ENCODE data around the gene SLC35A1. TPM values are rescaled to one million over a fixed set of nuclear protein-coding genes. Genes with fewer than 3 reads are reported as not detected.

SLC35A1 gene
- total RNA-seq, 4 donors from 2014 or later, result 12.0 to 20.0 (median 15.1) TPM

DNA sequence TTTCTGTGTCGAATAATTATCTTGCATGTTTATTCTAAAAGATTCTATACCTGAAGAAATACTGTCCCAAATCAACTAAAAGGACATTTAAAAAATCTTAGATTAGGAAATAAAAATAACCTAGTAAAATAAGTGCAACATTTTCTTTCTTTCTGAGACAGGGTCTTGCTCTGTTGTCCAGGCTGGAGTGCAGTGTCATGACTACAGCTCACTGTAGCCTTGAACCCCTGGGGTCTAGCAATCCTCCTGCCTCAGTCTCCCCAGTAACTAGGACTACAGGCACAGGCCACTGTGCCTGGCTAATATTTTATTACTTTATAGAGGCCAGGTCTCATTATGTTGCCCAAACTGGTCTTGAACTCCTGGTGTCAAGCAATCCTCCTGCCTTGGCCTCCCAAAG lies 68.3 kb downstream of the SLC35A1 start:
- TF ChIP-seq, protein P1, sequence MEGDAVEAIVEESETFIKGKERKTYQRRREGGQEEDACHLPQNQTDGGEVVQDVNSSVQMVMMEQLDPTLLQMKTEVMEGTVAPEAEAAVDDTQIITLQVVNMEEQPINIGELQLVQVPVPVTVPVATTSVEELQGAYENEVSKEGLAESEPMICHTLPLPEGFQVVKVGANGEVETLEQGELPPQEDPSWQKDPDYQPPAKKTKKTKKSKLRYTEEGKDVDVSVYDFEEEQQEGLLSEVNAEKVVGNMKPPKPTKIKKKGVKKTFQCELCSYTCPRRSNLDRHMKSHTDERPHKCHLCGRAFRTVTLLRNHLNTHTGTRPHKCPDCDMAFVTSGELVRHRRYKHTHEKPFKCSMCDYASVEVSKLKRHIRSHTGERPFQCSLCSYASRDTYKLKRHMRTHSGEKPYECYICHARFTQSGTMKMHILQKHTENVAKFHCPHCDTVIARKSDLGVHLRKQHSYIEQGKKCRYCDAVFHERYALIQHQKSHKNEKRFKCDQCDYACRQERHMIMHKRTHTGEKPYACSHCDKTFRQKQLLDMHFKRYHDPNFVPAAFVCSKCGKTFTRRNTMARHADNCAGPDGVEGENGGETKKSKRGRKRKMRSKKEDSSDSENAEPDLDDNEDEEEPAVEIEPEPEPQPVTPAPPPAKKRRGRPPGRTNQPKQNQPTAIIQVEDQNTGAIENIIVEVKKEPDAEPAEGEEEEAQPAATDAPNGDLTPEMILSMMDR (IDR thresholded peaks at IDR 0.05), result no peak
- ATAC-seq (ENCODE audit: low FRiP score), result no peak
- no peak for DNase-seq (ENCODE audit: low spot score)

DNA sequence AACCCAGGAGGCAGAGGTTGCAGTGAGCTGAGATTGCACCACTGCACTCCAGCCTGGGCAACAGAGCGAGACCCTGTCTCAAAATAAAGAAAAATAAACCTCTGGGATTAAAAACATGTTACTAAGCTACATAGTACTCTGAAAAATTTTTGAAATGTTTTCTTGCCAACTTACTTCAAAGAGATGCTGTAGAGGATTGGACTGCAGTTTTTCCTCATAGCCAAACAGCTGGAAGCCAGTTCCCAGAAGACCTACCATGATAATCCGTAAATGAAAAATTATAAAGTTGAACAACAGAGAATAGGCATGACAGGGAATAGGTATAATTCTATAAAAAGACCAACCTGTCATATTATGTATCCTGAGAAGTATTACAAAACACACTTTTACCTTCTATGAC lies 69.0 kb downstream of the SLC35A1 start:
- TF ChIP-seq, protein P1 (IDR thresholded peaks at IDR 0.05), result no peak
- DNase-seq (ENCODE audit: low spot score) (no peak), ATAC-seq (ENCODE audit: low FRiP score) (no peak)

DNA sequence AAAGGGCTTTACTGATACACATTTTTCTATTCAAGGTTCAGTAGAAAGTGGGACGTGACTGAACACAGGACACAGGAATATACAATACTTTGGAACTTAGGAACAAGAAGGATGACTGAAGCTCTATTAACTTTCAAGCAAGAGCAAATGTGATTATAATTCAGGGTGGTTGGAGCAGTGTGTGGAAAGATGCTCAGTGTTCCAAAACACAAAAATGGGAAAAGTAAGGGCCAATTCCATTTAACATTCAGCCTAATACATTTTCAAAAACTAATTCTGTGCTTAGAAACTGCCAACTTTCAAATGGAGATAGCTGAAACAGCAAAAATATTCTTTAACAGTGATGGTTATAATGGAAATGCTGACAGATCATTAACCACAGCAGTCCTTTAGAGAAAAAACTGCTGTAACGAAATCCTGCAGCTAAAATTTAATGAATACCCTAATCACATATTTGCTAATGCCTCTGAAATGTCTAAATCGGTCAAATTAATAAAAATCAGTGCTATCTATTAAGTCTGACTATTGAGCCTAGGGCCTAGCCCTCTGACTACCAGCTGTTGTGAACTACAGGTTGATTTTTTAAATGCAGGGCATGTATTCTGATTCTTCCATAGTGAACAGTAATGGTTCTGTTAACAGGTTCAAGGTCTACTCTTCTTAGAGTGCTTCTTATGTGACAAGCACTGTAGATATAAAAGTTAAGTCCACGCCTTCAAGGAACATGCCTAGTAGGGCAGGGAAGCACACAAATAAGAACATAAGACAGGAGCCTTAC lies 71.1 kb downstream of the SLC35A1 start:
- no peak for ATAC-seq (ENCODE audit: low FRiP score)
- TF ChIP-seq, protein P1 (IDR thresholded peaks at IDR 0.05), result no peak
- no peak for DNase-seq (ENCODE audit: low spot score)

DNA sequence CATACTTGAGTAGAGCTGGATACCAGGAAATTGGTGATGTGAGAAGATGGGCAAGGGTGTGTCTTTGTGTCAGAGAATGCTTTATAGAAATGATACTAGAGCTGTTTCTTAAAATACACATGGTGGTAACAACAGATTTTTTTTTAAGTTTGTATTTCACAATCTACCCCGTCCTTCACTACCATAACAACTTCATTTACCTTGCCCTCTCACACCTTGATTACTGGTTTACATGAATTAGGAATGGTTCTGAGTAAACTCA lies 71.6 kb downstream of the SLC35A1 start:
- DNase-seq (ENCODE audit: low spot score) (no peak), ATAC-seq (ENCODE audit: low FRiP score) (no peak)
- TF ChIP-seq, protein P1 (IDR thresholded peaks at IDR 0.05), result no peak

DNA sequence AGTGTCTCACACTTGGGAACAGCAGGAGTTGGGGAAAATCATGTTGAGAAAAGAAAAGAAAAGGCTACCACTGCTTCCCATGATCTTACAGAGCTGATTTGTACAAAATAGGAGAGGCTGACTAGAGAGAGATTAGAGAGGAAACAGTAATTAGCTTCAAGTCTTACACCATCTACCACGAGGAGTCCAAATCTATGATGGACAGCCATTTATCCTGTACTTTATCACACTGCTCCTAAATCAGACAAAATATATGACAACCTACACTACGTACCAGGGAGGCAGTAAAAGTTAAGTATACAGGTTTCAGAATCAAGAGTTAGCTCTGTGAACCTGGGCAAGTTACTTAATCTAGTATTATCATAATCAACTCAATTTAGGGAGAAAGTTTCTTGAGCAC lies 79.0 kb downstream of the SLC35A1 start:
- ATAC-seq (ENCODE audit: low FRiP score) (no peak), DNase-seq (ENCODE audit: low spot score) (no peak)
- TF ChIP-seq, protein P1 (IDR thresholded peaks at IDR 0.05), result no peak

DNA sequence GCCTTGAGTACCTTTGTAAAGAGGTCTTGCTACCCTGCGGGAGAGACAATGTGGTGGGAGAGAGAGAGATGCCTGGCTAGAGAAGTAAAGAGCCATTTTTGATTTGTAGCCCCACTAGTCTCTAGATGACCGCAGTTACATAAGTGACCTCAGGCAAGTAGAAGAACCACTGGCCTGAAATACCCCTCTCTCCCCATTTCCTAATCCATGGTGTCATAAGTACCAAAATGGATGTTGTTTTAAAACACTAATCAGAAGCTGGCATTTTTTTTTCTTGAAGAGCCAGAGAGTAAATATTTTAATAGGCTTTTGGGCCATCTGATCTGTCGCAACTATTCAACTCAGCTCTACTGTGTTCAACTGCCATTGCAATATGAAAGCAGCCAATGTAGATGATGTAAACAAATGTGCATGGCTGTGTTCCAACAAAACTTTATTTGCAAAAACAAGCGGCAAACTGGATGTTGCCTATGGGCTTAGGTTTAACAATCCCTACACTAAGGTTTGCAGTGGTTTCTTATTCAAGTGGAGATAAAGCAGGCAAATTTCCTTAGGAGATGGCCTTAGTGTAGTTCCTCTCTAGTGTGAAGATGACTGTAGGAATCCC lies 80.5 kb downstream of the SLC35A1 start:
- DNase-seq (ENCODE audit: low spot score) (no peak), ATAC-seq (ENCODE audit: low FRiP score) (no peak)
- TF ChIP-seq, protein P1 (IDR thresholded peaks at IDR 0.05), result no peak

DNA sequence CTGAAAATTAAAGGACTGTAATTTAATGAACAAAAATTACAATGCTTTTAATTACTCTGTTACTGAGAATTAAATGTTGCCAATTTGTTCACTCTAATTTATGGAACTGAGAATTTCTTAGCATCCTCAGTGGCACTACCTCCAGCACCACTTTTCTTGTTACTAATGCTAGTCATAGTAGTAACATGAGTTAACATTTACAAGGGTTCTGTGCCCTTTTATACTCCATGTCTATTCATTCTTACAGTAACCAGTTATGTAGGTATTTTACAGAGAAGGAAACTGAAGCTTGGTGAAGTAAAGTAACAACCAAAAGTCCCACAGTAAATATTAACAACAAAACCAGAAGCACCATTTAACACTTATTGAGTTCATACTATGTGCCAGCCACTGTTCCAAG lies 82.7 kb downstream of the SLC35A1 start:
- ATAC-seq (ENCODE audit: low FRiP score), result no peak
- TF ChIP-seq, protein P1 (IDR thresholded peaks at IDR 0.05), result no peak
- DNase-seq (ENCODE audit: low spot score), result no peak

Measured in omental fat pad (tissue), 4 donors.